Astrocyte (in vitro differentiated cells and primary cell): ENCODE data around the gene ZXDC.

ENCODE experiments used
- EZH2 ChIP-seq: IDR thresholded peaks from 2 replicates; pipeline ENCODE4 v1.6.1; 2012; ENCODE audit warnings: mild to moderate bottlenecking, low read length, inconsistent platforms; ENCODE audit not compliant: insufficient read depth
- TF ChIP-seq, protein P1 (sequence below): IDR thresholded peaks from 2 replicates; pipeline ENCODE4 v1.5.1; 2011; ENCODE audit warnings: low read depth, mild to moderate bottlenecking, inconsistent platforms, low read length, moderate library complexity; ENCODE audit not compliant: insufficient read depth

DNA sequence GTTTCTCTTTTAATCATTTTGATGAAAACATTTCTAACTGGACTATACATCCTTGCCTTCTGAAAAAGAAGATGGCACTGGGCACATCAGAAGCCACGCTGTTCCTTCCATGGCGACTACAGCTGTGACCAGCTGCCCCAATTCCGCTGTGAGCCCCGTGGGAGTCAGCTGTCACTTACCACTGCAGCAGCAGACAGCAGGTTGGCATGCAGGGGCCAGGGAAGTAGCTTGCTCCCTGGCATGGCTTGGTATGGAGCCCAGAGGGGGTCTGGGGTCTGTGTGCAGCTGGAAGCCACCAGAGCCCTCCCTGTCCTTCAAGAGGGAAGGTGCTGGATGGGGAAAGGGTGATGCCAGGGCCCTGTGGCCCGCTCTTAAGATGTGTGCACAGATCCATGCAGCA is 4.5 kb upstream of the ZXDC start:
- TF ChIP-seq, protein P1, sequence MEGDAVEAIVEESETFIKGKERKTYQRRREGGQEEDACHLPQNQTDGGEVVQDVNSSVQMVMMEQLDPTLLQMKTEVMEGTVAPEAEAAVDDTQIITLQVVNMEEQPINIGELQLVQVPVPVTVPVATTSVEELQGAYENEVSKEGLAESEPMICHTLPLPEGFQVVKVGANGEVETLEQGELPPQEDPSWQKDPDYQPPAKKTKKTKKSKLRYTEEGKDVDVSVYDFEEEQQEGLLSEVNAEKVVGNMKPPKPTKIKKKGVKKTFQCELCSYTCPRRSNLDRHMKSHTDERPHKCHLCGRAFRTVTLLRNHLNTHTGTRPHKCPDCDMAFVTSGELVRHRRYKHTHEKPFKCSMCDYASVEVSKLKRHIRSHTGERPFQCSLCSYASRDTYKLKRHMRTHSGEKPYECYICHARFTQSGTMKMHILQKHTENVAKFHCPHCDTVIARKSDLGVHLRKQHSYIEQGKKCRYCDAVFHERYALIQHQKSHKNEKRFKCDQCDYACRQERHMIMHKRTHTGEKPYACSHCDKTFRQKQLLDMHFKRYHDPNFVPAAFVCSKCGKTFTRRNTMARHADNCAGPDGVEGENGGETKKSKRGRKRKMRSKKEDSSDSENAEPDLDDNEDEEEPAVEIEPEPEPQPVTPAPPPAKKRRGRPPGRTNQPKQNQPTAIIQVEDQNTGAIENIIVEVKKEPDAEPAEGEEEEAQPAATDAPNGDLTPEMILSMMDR: no peak
- no peak for TF ChIP-seq EZH2
